Measurements from ENCODE around the gene APOBEC3F. TPM values are rescaled to one million over a fixed set of nuclear protein-coding genes. Genes with fewer than 3 reads are reported as not detected.

Gene APOBEC3F
- total RNA-seq, 1 donor from 2014 or later: 2.8 TPM

DNA sequence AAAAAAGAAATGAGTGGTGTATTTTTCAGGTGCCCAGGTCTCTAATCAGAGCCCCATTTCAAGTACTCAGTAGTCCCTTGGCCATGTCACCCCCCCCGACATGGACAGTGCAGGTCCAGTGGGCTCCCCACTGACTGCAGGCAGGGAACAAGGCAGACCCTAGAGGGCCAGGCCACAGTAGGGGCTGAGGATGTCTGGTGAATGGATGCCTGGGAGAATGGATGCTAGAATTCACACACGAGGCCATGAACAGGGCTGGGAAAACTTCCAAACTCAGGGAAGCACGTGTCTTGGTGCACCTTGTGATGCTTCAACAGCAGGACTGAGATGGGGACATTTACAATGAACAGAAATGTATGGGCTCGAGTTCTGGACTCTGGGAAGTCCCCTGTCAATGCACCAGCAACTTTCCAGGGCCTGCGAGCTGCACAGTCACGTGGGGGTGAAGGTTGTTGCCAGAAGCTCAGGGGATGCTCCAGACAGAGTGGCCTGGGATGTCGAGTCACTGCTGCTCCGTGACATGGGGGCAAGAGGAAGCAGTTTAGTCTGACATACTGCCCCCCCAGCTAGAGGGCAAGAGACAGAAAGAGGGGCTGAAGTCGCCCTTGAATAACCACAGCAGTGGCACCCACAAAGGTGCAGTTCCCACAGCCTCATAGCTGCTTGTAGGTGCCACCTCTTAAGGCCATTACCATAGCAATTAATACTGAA is 39.5 kb downstream of the APOBEC3F start:
- Mint-ChIP-seq H3K27ac (ENCODE audit: unreplicated experiment) (no peak overlapping the region), H3K4me1 (ENCODE audit: low read depth, unreplicated experiment) (peaks cover 6% of the 10 kb centered on the region), H3K36me3 (ENCODE audit: unreplicated experiment) (no peaks in the 10 kb centered on the region), H3K9me3 (ENCODE audit: unreplicated experiment) (no peaks in the 10 kb centered on the region), H3K27me3 (ENCODE audit: unreplicated experiment) (peaks cover 11% of the 10 kb centered on the region), H3K4me3 (ENCODE audit: unreplicated experiment) (no peak overlapping the region)
- TF ChIP-seq, protein P1, sequence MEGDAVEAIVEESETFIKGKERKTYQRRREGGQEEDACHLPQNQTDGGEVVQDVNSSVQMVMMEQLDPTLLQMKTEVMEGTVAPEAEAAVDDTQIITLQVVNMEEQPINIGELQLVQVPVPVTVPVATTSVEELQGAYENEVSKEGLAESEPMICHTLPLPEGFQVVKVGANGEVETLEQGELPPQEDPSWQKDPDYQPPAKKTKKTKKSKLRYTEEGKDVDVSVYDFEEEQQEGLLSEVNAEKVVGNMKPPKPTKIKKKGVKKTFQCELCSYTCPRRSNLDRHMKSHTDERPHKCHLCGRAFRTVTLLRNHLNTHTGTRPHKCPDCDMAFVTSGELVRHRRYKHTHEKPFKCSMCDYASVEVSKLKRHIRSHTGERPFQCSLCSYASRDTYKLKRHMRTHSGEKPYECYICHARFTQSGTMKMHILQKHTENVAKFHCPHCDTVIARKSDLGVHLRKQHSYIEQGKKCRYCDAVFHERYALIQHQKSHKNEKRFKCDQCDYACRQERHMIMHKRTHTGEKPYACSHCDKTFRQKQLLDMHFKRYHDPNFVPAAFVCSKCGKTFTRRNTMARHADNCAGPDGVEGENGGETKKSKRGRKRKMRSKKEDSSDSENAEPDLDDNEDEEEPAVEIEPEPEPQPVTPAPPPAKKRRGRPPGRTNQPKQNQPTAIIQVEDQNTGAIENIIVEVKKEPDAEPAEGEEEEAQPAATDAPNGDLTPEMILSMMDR (IDR thresholded peaks at IDR 0.05; ENCODE audit: partially characterized antibody, unreplicated experiment): no peak
- DNase-seq: no peak

DNA sequence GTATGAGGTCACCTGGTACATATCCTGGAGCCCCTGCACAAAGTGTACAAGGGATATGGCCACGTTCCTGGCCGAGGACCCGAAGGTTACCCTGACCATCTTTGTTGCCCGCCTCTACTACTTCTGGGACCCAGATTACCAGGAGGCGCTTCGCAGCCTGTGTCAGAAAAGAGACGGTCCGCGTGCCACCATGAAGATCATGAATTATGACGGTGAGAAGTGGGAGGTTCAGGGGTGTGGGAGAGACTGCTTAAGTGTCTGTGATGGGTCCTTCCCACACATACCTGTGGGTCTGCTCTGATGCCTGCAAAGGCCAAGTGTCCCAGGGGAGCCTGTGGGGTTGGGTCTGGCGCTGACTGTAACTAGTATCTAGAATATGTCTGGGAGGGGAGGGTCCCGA is 40.4 kb downstream of the APOBEC3F start:
- TF ChIP-seq, protein P1 (IDR thresholded peaks at IDR 0.05; ENCODE audit: partially characterized antibody, unreplicated experiment): no peak
- Mint-ChIP-seq H3K9me3 (ENCODE audit: unreplicated experiment) (no peaks in the 10 kb centered on the region), H3K4me3 (ENCODE audit: unreplicated experiment) (no peak overlapping the region), H3K36me3 (ENCODE audit: unreplicated experiment) (no peaks in the 10 kb centered on the region), H3K27me3 (ENCODE audit: unreplicated experiment) (peaks cover 11% of the 10 kb centered on the region), H3K4me1 (ENCODE audit: low read depth, unreplicated experiment) (peaks cover 6% of the 10 kb centered on the region), H3K27ac (ENCODE audit: unreplicated experiment) (no peak overlapping the region)
- DNase-seq: no peak

DNA sequence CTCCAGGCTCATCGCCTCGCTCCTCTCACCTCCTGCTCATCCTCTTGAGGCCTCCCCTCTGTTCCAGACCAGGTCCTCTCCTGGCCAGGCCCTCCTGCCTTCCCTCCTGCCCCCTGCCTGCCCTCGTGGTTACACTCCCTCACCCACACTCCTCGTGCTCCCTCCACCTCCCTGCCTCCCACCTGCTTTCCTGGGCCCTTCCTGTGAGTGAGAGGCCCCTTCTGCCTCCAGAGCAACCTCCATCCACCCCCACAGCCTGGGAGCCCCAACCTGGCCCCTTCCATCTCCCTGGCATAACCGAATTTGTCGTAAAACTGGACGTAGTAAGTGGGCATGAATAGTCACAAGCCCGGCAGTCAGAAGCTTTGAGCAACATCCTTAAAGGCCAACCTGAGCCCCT is 40.9 kb downstream of the APOBEC3F start:
- no peaks in the 10 kb centered on the region for H3K36me3 Mint-ChIP-seq (ENCODE audit: unreplicated experiment)
- H3K9me3 Mint-ChIP-seq (ENCODE audit: unreplicated experiment): no peaks in the 10 kb centered on the region
- no peak overlapping the region for H3K27ac Mint-ChIP-seq (ENCODE audit: unreplicated experiment)
- H3K4me1 Mint-ChIP-seq (ENCODE audit: low read depth, unreplicated experiment): peaks cover 1% of the 10 kb centered on the region
- no peak overlapping the region for H3K4me3 Mint-ChIP-seq (ENCODE audit: unreplicated experiment)
- DNase-seq: no peak
- peaks cover 11% of the 10 kb centered on the region for H3K27me3 Mint-ChIP-seq (ENCODE audit: unreplicated experiment)
- TF ChIP-seq, protein P1 (IDR thresholded peaks at IDR 0.05; ENCODE audit: partially characterized antibody, unreplicated experiment): no peak

DNA sequence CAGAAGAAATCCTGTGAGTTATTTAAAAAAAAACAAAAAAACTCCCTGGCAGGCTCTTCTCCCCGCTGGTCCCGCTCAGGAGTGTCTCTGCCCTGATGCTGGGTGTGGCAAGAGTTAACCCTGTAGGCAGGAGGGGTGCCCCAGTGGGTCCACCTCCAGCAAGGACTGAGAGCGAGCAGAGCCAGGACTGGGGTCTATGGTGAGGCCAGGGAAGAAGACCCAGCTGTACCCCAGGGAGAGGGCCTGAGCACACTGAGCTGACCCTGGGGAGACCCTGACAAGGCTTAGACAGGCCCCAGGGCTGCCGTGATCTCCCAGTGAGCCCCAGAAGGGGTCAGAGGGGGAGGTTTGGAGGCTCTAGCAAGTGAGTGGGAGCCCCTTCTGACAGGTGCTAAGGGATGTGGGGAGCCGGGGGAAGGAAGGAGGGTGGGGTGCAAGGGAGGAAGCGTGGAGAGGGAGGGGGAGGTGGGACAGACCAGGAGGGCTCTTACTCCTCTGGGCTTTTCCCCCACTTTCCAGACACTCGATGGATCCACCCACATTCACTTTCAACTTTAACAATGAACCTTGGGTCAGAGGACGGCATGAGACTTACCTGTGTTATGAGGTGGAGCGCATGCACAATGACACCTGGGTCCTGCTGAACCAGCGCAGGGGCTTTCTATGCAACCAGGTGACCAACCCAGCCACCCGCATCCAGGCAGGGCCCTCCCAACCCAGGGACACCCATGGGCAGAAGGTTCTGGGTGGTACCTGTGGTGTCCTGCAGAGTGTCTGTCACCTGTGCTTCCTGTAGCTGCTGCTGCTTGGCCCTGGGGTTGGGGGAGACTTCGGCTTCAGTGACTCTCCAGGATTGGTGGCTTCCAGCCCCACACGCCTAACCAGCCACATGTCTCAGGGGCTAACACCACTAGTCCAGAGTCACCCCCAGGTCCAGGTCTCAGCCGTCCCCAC is 42.8 kb downstream of the APOBEC3F start:
- Mint-ChIP-seq H3K27me3 (ENCODE audit: unreplicated experiment) (peaks cover 11% of the 10 kb centered on the region), H3K36me3 (ENCODE audit: unreplicated experiment) (no peaks in the 10 kb centered on the region), H3K4me1 (ENCODE audit: low read depth, unreplicated experiment) (peaks cover 7% of the 10 kb centered on the region), H3K9me3 (ENCODE audit: unreplicated experiment) (no peaks in the 10 kb centered on the region), H3K27ac (ENCODE audit: unreplicated experiment) (no peak overlapping the region), H3K4me3 (ENCODE audit: unreplicated experiment) (no peak overlapping the region)
- no peak for DNase-seq
- TF ChIP-seq, protein P1 (IDR thresholded peaks at IDR 0.05; ENCODE audit: partially characterized antibody, unreplicated experiment): no peak
